Measurements from ENCODE around the gene MBNL3. TPM values are rescaled to one million over a fixed set of nuclear protein-coding genes. Genes with fewer than 3 reads are reported as not detected.
"Not testable (repeated sequence)": the region's sequence is repeated elsewhere in the genome, so short reads cannot be mapped to it uniquely, and the experiment has no call there.

The MBNL3 gene
- total RNA-seq, 2 donors from 2014 or later, result 3.5 to 8.1 TPM

- Histone ChIP-seq H3K27ac (no peak overlapping the region), H3K27me3 (replicated peaks; ENCODE audit: insufficient read depth) (no peaks in the 10 kb centered on the region), H3K4me3 (no peak overlapping the region), H3K36me3 (no peaks in the 10 kb centered on the region), H3K9me3 (no peaks in the 10 kb centered on the region), H3K4me1 (ENCODE audit: control insufficient read depth in 1 of 2, low read depth in 2 of 2) (no peaks in the 10 kb centered on the region)
- ATAC-seq (ENCODE audit: insufficient number of reproducible peaks, low FRiP score, low read depth), result no peak
- no peak for DNase-seq (ENCODE audit: low spot score)
- TF ChIP-seq, protein P1, sequence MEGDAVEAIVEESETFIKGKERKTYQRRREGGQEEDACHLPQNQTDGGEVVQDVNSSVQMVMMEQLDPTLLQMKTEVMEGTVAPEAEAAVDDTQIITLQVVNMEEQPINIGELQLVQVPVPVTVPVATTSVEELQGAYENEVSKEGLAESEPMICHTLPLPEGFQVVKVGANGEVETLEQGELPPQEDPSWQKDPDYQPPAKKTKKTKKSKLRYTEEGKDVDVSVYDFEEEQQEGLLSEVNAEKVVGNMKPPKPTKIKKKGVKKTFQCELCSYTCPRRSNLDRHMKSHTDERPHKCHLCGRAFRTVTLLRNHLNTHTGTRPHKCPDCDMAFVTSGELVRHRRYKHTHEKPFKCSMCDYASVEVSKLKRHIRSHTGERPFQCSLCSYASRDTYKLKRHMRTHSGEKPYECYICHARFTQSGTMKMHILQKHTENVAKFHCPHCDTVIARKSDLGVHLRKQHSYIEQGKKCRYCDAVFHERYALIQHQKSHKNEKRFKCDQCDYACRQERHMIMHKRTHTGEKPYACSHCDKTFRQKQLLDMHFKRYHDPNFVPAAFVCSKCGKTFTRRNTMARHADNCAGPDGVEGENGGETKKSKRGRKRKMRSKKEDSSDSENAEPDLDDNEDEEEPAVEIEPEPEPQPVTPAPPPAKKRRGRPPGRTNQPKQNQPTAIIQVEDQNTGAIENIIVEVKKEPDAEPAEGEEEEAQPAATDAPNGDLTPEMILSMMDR (IDR thresholded peaks at IDR 0.05), result no peak
These were observed 155.5 kb downstream of the MBNL3 start for GRCh38 chrX:132333351-132333750.

- no peaks in the 10 kb centered on the region for H3K4me1 ChIP-seq (ENCODE audit: control insufficient read depth in 1 of 2, low read depth in 2 of 2)
- DNase-seq (ENCODE audit: low spot score), result no peak
- no peaks in the 10 kb centered on the region for H3K9me3 ChIP-seq
- H3K36me3 ChIP-seq, result no peaks in the 10 kb centered on the region
- H3K27ac ChIP-seq, result no peak overlapping the region
- TF ChIP-seq, protein P1 (IDR thresholded peaks at IDR 0.05), result no peak
- H3K27me3 ChIP-seq (replicated peaks; ENCODE audit: insufficient read depth), result no peaks in the 10 kb centered on the region
- ATAC-seq (ENCODE audit: insufficient number of reproducible peaks, low FRiP score, low read depth), result no peak
- no peak overlapping the region for H3K4me3 ChIP-seq
These were observed 157.3 kb downstream of the MBNL3 start for GRCh38 chrX:132331532-132331931.

DNA sequence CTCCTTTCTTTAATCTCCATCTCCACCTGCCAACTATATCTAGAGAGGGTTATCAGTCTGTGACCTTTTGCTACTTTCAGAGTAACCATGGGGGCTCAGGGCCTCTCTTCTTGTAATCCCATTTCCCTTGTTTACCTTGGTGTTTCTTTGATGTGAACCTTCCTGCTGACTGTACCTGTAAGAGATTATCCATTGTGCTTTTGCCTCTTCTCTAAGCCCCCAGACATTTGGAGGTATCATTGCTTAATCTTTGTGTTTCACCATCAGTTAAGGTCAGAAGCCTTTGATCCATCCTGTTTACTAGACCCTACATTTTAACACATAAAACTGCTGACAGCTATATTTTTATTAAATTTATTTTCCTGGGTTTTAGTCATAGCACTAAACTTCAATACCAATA is 157.8 kb downstream of the MBNL3 start:
- ATAC-seq (ENCODE audit: insufficient number of reproducible peaks, low FRiP score, low read depth) (no peak), DNase-seq (ENCODE audit: low spot score) (no peak)
- Histone ChIP-seq H3K4me1 (ENCODE audit: control insufficient read depth in 1 of 2, low read depth in 2 of 2) (no peaks in the 10 kb centered on the region), H3K27me3 (replicated peaks; ENCODE audit: insufficient read depth) (no peaks in the 10 kb centered on the region), H3K27ac (no peak overlapping the region), H3K4me3 (no peak overlapping the region), H3K36me3 (no peaks in the 10 kb centered on the region), H3K9me3 (no peaks in the 10 kb centered on the region)
- TF ChIP-seq, protein P1 (IDR thresholded peaks at IDR 0.05), result no peak

GRCh38 chrX:132330156-132330729 is 158.6 kb downstream of the MBNL3 start:
- TF ChIP-seq, protein P1 (IDR thresholded peaks at IDR 0.05), result no peak

DNA sequence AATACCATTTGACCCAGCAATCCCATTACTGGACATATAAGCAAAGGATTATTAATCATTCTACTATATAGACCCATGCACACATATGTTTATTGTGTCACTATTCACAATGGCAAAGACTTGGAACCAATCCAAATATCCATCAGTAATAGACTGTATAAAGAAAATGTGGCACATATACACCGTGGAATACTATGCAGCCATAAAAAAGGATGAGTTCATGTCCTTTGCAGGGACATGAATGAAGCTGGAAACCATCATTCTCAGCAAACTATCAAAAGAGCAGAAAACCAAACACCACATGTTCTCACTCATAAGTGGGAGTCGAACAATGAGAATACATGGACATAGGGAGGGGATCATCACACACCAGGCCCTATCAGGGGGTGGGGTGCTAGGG is 161.9 kb downstream of the MBNL3 start:
- not testable (repeated sequence) for H3K27me3 ChIP-seq (replicated peaks; ENCODE audit: insufficient read depth); H3K4me1 ChIP-seq (ENCODE audit: control insufficient read depth in 1 of 2, low read depth in 2 of 2); H3K9me3 ChIP-seq; H3K27ac ChIP-seq; DNase-seq (ENCODE audit: low spot score); H3K4me3 ChIP-seq; ATAC-seq (ENCODE audit: insufficient number of reproducible peaks, low FRiP score, low read depth); H3K36me3 ChIP-seq

More at GRCh38 chrX:132330156-132330729, 158.6 kb downstream of the MBNL3 start:
- H3K27ac ChIP-seq, result no peak overlapping the region
- no peak for DNase-seq (ENCODE audit: low spot score)
- no peaks in the 10 kb centered on the region for H3K4me1 ChIP-seq (ENCODE audit: control insufficient read depth in 1 of 2, low read depth in 2 of 2)
- no peak overlapping the region for H3K4me3 ChIP-seq
- no peaks in the 10 kb centered on the region for H3K27me3 ChIP-seq (replicated peaks; ENCODE audit: insufficient read depth)
- H3K9me3 ChIP-seq, result no peaks in the 10 kb centered on the region
- H3K36me3 ChIP-seq, result no peaks in the 10 kb centered on the region
- no peak for ATAC-seq (ENCODE audit: insufficient number of reproducible peaks, low FRiP score, low read depth)

Measured in thoracic aorta (tissue), 2 donors.